ENCODE results near the gene GRIA1.
A peak's percentile ranks its signal among the peaks of the same experiment; 100 is the strongest.

The GRIA1 gene

DNA sequence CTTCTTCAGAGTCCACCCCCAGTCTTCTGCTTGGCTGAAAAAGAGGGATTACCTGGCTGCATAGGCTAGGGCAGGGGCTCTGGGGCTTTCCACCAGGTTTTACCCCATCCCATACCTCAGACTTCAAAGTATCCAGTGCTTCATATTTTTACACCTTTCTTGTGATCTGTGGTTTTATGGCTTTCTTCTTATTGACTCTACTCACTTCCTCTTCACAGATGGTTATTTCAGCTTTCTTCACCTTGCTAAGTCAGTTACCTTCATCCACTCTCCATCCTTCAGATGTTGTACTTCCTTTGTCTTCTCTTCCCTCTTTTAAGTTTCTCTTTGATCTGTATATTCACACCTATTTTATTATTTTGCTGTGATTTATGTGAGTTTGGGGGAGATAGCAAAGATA is 104.3 kb downstream of the GRIA1 start:
- Histone ChIP-seq H3K4me3 (ENCODE audit: low read length) (no peak overlapping the region), H4K20me1 (ENCODE audit: insufficient read depth, low read length) (no peaks in the 10 kb centered on the region), H3K27me3 (replicated peaks; ENCODE audit: insufficient read depth, low read length) (no peaks in the 10 kb centered on the region), H3K79me2 (ENCODE audit: low read length) (no peaks in the 10 kb centered on the region), H3K27ac (ENCODE audit: low read length) (peak overlapping the region; percentile 29; the same call in 1 of the 2 replicates), H3K9me2 (replicated peaks; ENCODE audit: insufficient read depth, low read length) (no peaks in the 10 kb centered on the region), H2AFZ (ENCODE audit: low read length) (peak overlapping the region; percentile 24; the same call in 1 of the 2 replicates), H3K4me1 (ENCODE audit: low read length) (peaks cover 67% of the 10 kb centered on the region), H3F3A (ENCODE audit: insufficient read depth, low read length) (peaks cover 14% of the 10 kb centered on the region), H3K4me2 (ENCODE audit: low read depth, low read length) (peak overlapping the region; percentile 42), H3K36me3 (replicated peaks; ENCODE audit: insufficient read depth, low read length) (no peaks in the 10 kb centered on the region), H3K9me3 (replicated peaks; ENCODE audit: insufficient read depth, low read length) (no peaks in the 10 kb centered on the region), H3K9ac (ENCODE audit: low read length) (no peak overlapping the region)
- DNase-seq = peak; percentile 47
- TF ChIP-seq EZH2phosphoT487 (IDR thresholded peaks at IDR 0.05; ENCODE audit: low read length) (no peak), EZH2 (optimal IDR thresholded peaks at IDR 0.05; ENCODE audit: low read depth, low read length) (no peak)
- TF ChIP-seq, protein P1, sequence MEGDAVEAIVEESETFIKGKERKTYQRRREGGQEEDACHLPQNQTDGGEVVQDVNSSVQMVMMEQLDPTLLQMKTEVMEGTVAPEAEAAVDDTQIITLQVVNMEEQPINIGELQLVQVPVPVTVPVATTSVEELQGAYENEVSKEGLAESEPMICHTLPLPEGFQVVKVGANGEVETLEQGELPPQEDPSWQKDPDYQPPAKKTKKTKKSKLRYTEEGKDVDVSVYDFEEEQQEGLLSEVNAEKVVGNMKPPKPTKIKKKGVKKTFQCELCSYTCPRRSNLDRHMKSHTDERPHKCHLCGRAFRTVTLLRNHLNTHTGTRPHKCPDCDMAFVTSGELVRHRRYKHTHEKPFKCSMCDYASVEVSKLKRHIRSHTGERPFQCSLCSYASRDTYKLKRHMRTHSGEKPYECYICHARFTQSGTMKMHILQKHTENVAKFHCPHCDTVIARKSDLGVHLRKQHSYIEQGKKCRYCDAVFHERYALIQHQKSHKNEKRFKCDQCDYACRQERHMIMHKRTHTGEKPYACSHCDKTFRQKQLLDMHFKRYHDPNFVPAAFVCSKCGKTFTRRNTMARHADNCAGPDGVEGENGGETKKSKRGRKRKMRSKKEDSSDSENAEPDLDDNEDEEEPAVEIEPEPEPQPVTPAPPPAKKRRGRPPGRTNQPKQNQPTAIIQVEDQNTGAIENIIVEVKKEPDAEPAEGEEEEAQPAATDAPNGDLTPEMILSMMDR (IDR thresholded peaks at IDR 0.05; ENCODE audit: low read length) = no peak

DNA sequence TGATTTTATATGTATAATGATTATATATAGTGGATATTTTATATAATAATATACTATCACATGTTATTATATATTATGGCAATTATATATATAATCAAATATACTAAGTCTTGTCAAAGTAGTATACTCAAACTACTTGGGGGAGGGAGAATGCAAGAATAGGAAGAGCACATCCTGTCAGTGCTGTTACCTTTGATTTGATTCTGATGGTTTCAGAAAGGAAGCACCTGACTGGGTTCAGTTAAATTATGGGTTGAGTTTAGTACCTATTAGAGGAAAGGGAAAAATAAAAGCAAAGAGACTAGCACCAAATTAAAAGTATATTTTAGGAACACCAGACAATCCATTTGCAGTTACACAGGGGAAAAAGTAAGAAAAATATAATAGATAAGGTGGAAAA is 107.6 kb downstream of the GRIA1 start:
- no peaks in the 10 kb centered on the region for H4K20me1 ChIP-seq (ENCODE audit: insufficient read depth, low read length)
- peak overlapping the region; percentile 91 for H3K27ac ChIP-seq (ENCODE audit: low read length)
- H3K79me2 ChIP-seq (ENCODE audit: low read length) = no peaks in the 10 kb centered on the region
- no peaks in the 10 kb centered on the region for H3K9me3 ChIP-seq (replicated peaks; ENCODE audit: insufficient read depth, low read length)
- H3K9ac ChIP-seq (ENCODE audit: low read length) = peak overlapping the region; percentile 37; the same call in 1 of the 2 replicates
- H3K4me1 ChIP-seq (ENCODE audit: low read length) = peaks cover 71% of the 10 kb centered on the region
- H3F3A ChIP-seq (ENCODE audit: insufficient read depth, low read length) = peaks cover 29% of the 10 kb centered on the region
- H3K9me2 ChIP-seq (replicated peaks; ENCODE audit: insufficient read depth, low read length) = no peaks in the 10 kb centered on the region
- H3K27me3 ChIP-seq (replicated peaks; ENCODE audit: insufficient read depth, low read length) = no peaks in the 10 kb centered on the region
- peak overlapping the region; percentile 92 for H3K4me2 ChIP-seq (ENCODE audit: low read depth, low read length)
- no peaks in the 10 kb centered on the region for H3K36me3 ChIP-seq (replicated peaks; ENCODE audit: insufficient read depth, low read length)
- peak overlapping the region; percentile 42; the same call in 1 of the 2 replicates for H2AFZ ChIP-seq (ENCODE audit: low read length)
- TF ChIP-seq EZH2 (optimal IDR thresholded peaks at IDR 0.05; ENCODE audit: low read depth, low read length) (no peak), EZH2phosphoT487 (IDR thresholded peaks at IDR 0.05; ENCODE audit: low read length) (no peak)
- TF ChIP-seq, protein P1 (IDR thresholded peaks at IDR 0.05; ENCODE audit: low read length) = no peak
- peak overlapping the region; percentile 50 for H3K4me3 ChIP-seq (ENCODE audit: low read length)
- DNase-seq = peak; percentile 90

DNA sequence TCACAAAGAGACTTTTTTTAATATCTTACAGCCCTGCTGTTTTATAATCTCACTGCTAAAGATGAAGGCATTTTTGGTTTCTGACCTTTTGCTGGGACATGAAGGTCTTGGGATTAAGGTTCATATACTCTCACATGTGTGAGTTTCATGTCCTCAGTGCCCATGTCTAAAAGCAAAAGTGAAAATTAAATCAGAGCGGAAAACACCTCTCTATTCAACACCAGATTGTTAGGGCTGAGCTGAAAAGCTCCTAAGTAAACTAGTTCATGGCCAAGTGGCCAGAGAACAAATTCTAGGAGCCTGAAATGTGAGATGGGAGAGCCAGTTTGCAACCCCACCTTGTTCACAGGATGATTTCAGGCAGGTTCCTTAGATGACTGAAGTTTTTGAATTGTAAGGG is 110.9 kb downstream of the GRIA1 start:
- Histone ChIP-seq H3F3A (ENCODE audit: insufficient read depth, low read length) (peaks cover 29% of the 10 kb centered on the region), H3K4me2 (ENCODE audit: low read depth, low read length) (peak overlapping the region; percentile 85)

More for the DNA sequence above, 110.9 kb downstream of the GRIA1 start:
- Histone ChIP-seq H3K36me3 (replicated peaks; ENCODE audit: insufficient read depth, low read length) (no peaks in the 10 kb centered on the region), H3K4me1 (ENCODE audit: low read length) (peaks cover 45% of the 10 kb centered on the region), H3K9me2 (replicated peaks; ENCODE audit: insufficient read depth, low read length) (no peaks in the 10 kb centered on the region), H3K27ac (ENCODE audit: low read length) (peak overlapping the region; percentile 78), H3K9me3 (replicated peaks; ENCODE audit: insufficient read depth, low read length) (no peaks in the 10 kb centered on the region), H4K20me1 (ENCODE audit: insufficient read depth, low read length) (no peaks in the 10 kb centered on the region), H3K79me2 (ENCODE audit: low read length) (no peaks in the 10 kb centered on the region), H3K27me3 (replicated peaks; ENCODE audit: insufficient read depth, low read length) (no peaks in the 10 kb centered on the region), H3K9ac (ENCODE audit: low read length) (peak overlapping the region; percentile 23; the same call in 1 of the 2 replicates), H2AFZ (ENCODE audit: low read length) (peak overlapping the region; percentile 58), H3K4me3 (ENCODE audit: low read length) (peak overlapping the region; percentile 25)
- DNase-seq = peak; percentile 89
- TF ChIP-seq EZH2 (optimal IDR thresholded peaks at IDR 0.05; ENCODE audit: low read depth, low read length) (no peak), EZH2phosphoT487 (IDR thresholded peaks at IDR 0.05; ENCODE audit: low read length) (no peak)
- TF ChIP-seq, protein P1 (IDR thresholded peaks at IDR 0.05; ENCODE audit: low read length) = no peak

Measured in MM.1S (cell line).